ENCODE data around the gene ANXA2R. TPM values are rescaled to one million over a fixed set of nuclear protein-coding genes. Genes with fewer than 3 reads are reported as not detected.
A peak's percentile ranks its signal among the peaks of the same experiment; 100 is the strongest.

ANXA2R gene
- total and polyA plus RNA-seq, 2 of the 13 experiments (the other 11 are each of a cell fraction or from before 2014, with no cell fraction given), result 0.95 to 1.3 TPM

DNA sequence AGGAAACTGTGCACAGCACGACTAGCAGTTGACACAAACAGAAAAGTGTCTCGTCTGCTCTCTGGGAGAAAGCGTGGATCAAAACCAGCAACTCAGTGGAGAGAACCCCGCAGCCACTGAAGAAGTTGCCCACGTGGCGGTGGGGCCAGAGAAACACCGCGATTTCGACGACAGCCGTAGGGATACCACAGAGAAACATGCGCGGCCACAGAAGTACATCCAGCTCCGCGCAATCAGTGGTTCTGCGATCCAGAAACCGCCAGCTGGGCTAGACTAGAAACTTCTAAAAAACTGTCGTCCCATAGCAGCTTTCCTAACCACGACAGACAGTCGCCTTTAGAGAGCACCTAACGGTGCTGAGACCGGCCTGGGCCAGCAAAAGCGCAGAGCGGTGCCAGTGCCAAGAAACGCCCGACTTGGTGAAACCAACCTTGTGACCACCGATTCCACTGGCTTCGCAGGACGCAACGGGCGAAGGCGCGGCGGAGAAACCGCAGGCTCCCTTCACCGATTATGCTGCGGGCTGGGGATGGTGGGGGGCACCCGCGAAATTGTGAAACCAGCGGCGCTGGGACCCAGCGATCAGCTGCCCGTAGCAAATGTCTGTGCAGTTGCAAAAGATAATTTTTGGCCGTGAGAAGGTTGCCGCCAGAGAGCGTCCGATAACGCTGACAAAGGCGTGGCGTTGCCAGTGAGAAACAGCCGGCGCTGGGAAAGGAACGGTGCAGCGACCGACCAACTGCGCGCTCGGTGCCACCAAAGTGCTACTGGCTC lies 2.7 kb upstream of the ANXA2R start (continued):
- TF ChIP-seq HIC2 (CRISPR knock-in tag; IDR thresholded peaks at IDR 0.05; ENCODE audit: low read depth) (no peak), ZMAT3 (CRISPR knock-in tag; conservative IDR thresholded peaks at IDR 0.05) (no peak), RXRA (CRISPR knock-in tag; IDR thresholded peaks at IDR 0.05) (no peak), SCMH1 (CRISPR knock-in tag; IDR thresholded peaks at IDR 0.05; ENCODE audit: borderline replicate concordance) (no peak), ZNF367 (CRISPR knock-in tag; IDR thresholded peaks at IDR 0.05; ENCODE audit: borderline replicate concordance) (no peak), E2F2 (CRISPR knock-in tag; IDR thresholded peaks at IDR 0.05; ENCODE audit: borderline replicate concordance) (no peak), ZFYVE20 (CRISPR knock-in tag; IDR thresholded peaks at IDR 0.05; ENCODE audit: borderline replicate concordance, low read depth) (no peak), KLF15 (CRISPR knock-in tag; IDR thresholded peaks at IDR 0.05; ENCODE audit: borderline replicate concordance) (0 out of 2 replicates have a peak, but pooled peaks have one; percentile 58), YY1 (IDR thresholded peaks at IDR 0.05; ENCODE audit: insufficient read depth, insufficient replicate concordance, low read depth, low read length) (no peak), TARDBP (CRISPR knock-in tag; IDR thresholded peaks at IDR 0.05) (no peak), ZNF615 (CRISPR knock-in tag; IDR thresholded peaks at IDR 0.05; ENCODE audit: borderline replicate concordance) (no peak), HOXA3 (CRISPR knock-in tag; IDR thresholded peaks at IDR 0.05) (peak; percentile 5; the same call in 1 of the 2 replicates), GLMP (CRISPR knock-in tag; IDR thresholded peaks at IDR 0.05; ENCODE audit: borderline replicate concordance) (no peak), ZNF33A (CRISPR knock-in tag; IDR thresholded peaks at IDR 0.05; ENCODE audit: borderline replicate concordance) (no peak), CBX1 (IDR thresholded peaks at IDR 0.05; ENCODE audit: low read depth) (no peak), RAD51 (IDR thresholded peaks at IDR 0.05; ENCODE audit: borderline replicate concordance) (no peak), NBN (conservative IDR thresholded peaks at IDR 0.05) (no peak), ZNF335 (CRISPR knock-in tag; IDR thresholded peaks at IDR 0.05) (no peak), RBFOX2 (IDR thresholded peaks at IDR 0.05; ENCODE audit: low read depth, low read length) (no peak)
- TF ChIP-seq, protein P1, sequence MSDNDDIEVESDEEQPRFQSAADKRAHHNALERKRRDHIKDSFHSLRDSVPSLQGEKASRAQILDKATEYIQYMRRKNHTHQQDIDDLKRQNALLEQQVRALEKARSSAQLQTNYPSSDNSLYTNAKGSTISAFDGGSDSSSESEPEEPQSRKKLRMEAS (IDR thresholded peaks at IDR 0.05), result peak; percentile 87
- TF ChIP-seq, protein P2, sequence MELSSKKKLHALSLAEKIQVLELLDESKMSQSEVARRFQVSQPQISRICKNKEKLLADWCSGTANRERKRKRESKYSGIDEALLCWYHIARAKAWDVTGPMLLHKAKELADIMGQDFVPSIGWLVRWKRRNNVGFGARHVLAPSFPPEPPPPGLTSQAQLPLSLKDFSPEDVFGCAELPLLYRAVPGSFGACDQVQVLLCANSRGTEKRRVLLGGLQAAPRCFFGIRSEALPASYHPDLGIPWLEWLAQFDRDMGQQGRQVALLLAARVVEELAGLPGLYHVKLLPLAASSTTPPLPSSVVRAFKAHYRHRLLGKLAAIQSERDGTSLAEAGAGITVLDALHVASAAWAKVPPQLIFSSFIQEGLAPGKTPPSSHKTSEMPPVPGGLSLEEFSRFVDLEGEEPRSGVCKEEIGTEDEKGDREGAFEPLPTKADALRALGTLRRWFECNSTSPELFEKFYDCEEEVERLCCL (CRISPR knock-in tag; IDR thresholded peaks at IDR 0.05; ENCODE audit: borderline replicate concordance), result no peak
- TF ChIP-seq, protein P3, sequence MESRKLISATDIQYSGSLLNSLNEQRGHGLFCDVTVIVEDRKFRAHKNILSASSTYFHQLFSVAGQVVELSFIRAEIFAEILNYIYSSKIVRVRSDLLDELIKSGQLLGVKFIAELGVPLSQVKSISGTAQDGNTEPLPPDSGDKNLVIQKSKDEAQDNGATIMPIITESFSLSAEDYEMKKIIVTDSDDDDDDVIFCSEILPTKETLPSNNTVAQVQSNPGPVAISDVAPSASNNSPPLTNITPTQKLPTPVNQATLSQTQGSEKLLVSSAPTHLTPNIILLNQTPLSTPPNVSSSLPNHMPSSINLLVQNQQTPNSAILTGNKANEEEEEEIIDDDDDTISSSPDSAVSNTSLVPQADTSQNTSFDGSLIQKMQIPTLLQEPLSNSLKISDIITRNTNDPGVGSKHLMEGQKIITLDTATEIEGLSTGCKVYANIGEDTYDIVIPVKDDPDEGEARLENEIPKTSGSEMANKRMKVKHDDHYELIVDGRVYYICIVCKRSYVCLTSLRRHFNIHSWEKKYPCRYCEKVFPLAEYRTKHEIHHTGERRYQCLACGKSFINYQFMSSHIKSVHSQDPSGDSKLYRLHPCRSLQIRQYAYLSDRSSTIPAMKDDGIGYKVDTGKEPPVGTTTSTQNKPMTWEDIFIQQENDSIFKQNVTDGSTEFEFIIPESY (CRISPR knock-in tag; IDR thresholded peaks at IDR 0.05), result peak; percentile 71; the same call in 1 of the 2 replicates
